C4-2B (cell line): ENCODE results near the gene CEMIP.

Experiments used
- H3K27ac ChIP-seq: fragments of 450-650 bp; 2 replicates; pipeline ENCODE4 v1.5.1; 2017
- CTCF ChIP-seq: fragments of 450-650 bp; conservative IDR thresholded peaks from 2 replicates; pipeline ENCODE4 v1.5.1; 2017; ENCODE audit warnings: mild to moderate bottlenecking
- ZFX ChIP-seq: fragments of 450-650 bp; IDR thresholded peaks from 2 replicates; pipeline ENCODE4 v1.6.1; 2017

Gene CEMIP

GRCh38 chr15:80885016-80885579 is 105.9 kb downstream of the CEMIP start:
- TF ChIP-seq ZFX (no peak), CTCF (no peak)
- no peak overlapping the region for H3K27ac ChIP-seq

- no peak for TF ChIP-seq CTCF
- TF ChIP-seq ZFX: no peak
- no peak overlapping the region for H3K27ac ChIP-seq
Observed at GRCh38 chr15:80887148-80887547, 108.0 kb downstream of the CEMIP start.

- TF ChIP-seq CTCF (no peak), ZFX (no peak)
Observed at GRCh38 chr15:80888846-80889245, 109.7 kb downstream of the CEMIP start.

GRCh38 chr15:80890341-80891005 is 111.3 kb downstream of the CEMIP start:
- no peak for TF ChIP-seq CTCF
- no peak for TF ChIP-seq ZFX
- H3K27ac ChIP-seq: no peak overlapping the region

More at GRCh38 chr15:80888846-80889245, 109.7 kb downstream of the CEMIP start:
- no peak overlapping the region for H3K27ac ChIP-seq

GRCh38 chr15:80891006-80891405 is 111.8 kb downstream of the CEMIP start:
- no peak for TF ChIP-seq ZFX
- TF ChIP-seq CTCF: no peak
- H3K27ac ChIP-seq: no peak overlapping the region

GRCh38 chr15:80892414-80892813 is 113.2 kb downstream of the CEMIP start:
- TF ChIP-seq ZFX (no peak), CTCF (no peak)
- no peak overlapping the region for H3K27ac ChIP-seq

GRCh38 chr15:80893777-80894176 is 114.6 kb downstream of the CEMIP start:
- H3K27ac ChIP-seq: no peak overlapping the region
- TF ChIP-seq CTCF: no peak
- TF ChIP-seq ZFX: no peak
